ENCODE measurements around the gene VCAN. TPM values are rescaled to one million over a fixed set of nuclear protein-coding genes. Genes with fewer than 3 reads are reported as not detected.
"Not testable (repeated sequence)": the region's sequence is repeated elsewhere in the genome, so short reads cannot be mapped to it uniquely, and the experiment has no call there.

Gene VCAN
- total RNA-seq, 2 experiments from 2014 or later, result under 0.01 TPM; not detected in 1

DNA sequence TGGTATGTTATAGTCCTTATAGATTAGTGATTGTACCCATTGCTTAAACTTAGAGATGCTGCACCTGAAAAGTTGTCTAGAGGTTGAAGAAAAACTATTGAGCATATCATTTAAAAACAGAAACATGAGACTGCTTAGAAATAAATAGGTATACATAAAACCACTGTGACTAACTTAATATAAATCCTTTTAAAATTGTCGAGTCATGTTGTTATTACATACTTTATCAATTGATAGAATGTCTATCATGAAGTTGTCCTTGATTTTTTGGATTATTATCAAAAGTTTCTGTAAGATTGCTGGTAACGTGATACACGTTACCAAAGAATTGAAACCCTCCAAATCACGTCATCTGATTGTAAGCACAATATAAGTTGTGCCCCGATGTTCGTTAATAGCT, 35.3 kb upstream of the VCAN start:
- H3K9me3 ChIP-seq (ENCODE audit: low read length), result no peaks in the 10 kb centered on the region
- H4K20me1 ChIP-seq (ENCODE audit: insufficient read depth, low read length), result no peaks in the 10 kb centered on the region
- no peaks in the 10 kb centered on the region for H3K79me2 ChIP-seq (ENCODE audit: insufficient read depth, low read depth, low read length)
- H3K27ac ChIP-seq (ENCODE audit: low read depth, low read length, poor library complexity, severe bottlenecking), result no peak overlapping the region
- no peak overlapping the region for H2AFZ ChIP-seq (ENCODE audit: low read length)
- DNase-seq (ENCODE audit: low spot score), result no peak
- ChIA-PET POLR2A (no interaction called here), CTCF (ENCODE audit: unreplicated experiment) (no interaction called here)
- no peaks in the 10 kb centered on the region for H3K36me3 ChIP-seq (ENCODE audit: insufficient read depth, low read length)
- no peak for TF ChIP-seq EZH2phosphoT487 (IDR thresholded peaks at IDR 0.05; ENCODE audit: borderline replicate concordance, low read depth, low read length)
- TF ChIP-seq, protein P1, sequence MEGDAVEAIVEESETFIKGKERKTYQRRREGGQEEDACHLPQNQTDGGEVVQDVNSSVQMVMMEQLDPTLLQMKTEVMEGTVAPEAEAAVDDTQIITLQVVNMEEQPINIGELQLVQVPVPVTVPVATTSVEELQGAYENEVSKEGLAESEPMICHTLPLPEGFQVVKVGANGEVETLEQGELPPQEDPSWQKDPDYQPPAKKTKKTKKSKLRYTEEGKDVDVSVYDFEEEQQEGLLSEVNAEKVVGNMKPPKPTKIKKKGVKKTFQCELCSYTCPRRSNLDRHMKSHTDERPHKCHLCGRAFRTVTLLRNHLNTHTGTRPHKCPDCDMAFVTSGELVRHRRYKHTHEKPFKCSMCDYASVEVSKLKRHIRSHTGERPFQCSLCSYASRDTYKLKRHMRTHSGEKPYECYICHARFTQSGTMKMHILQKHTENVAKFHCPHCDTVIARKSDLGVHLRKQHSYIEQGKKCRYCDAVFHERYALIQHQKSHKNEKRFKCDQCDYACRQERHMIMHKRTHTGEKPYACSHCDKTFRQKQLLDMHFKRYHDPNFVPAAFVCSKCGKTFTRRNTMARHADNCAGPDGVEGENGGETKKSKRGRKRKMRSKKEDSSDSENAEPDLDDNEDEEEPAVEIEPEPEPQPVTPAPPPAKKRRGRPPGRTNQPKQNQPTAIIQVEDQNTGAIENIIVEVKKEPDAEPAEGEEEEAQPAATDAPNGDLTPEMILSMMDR (conservative IDR thresholded peaks at IDR 0.05; ENCODE audit: low read length), result no peak
- H3K4me3 ChIP-seq (ENCODE audit: low read depth, low read length, poor library complexity, severe bottlenecking), result no peak overlapping the region
- no peaks in the 10 kb centered on the region for H3K4me1 ChIP-seq (ENCODE audit: insufficient read depth, low read length, poor library complexity, severe bottlenecking)
- H3K9me2 ChIP-seq (ENCODE audit: insufficient read depth, low read length), result no peaks in the 10 kb centered on the region
- H3K4me2 ChIP-seq (ENCODE audit: low read length), result no peak overlapping the region
- intact Hi-C loops (cut with micrococcal nuclease; ENCODE audit: unreplicated experiment), result loop anchor here (10.0 kb wide), 1 partner anchor 129 kb away; no protein-coding TSS in a partner anchor
- no TSS peak for BruUV-seq (replicated peaks)

DNA sequence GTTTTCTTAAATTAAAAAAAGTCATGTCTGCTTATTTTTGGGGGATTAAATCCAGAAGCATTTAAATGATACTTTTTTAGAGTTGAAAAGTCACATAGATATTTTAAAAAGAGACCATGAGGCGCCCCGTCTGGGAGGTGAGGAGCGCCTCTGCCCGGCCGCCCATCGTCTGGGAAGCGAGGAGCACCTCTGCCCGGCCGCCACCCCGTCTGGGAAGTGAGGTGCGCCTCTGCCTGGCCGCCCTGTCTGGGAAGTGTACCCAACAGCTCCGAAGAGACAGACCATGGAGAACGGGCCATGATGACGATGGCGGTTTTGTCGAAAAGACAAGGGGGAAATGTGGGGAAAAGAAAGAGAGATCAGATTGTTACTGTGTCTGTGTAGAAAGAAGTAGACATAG, 33.8 kb upstream of the VCAN start:
- H4K20me1 ChIP-seq (ENCODE audit: insufficient read depth, low read length); H3K27ac ChIP-seq (ENCODE audit: low read depth, low read length, poor library complexity, severe bottlenecking); DNase-seq (ENCODE audit: low spot score); BruUV-seq (replicated peaks); H3K4me3 ChIP-seq (ENCODE audit: low read depth, low read length, poor library complexity, severe bottlenecking); H3K4me2 ChIP-seq (ENCODE audit: low read length); CTCF ChIA-PET (ENCODE audit: unreplicated experiment); H2AFZ ChIP-seq (ENCODE audit: low read length); H3K4me1 ChIP-seq (ENCODE audit: insufficient read depth, low read length, poor library complexity, severe bottlenecking); H3K9me3 ChIP-seq (ENCODE audit: low read length); H3K9me2 ChIP-seq (ENCODE audit: insufficient read depth, low read length); H3K79me2 ChIP-seq (ENCODE audit: insufficient read depth, low read depth, low read length); H3K36me3 ChIP-seq (ENCODE audit: insufficient read depth, low read length): not testable (repeated sequence)
- POLR2A ChIA-PET, result interaction anchor here (0.6 kb wide), 1 partner anchor 744 kb away, joined by 3 read pairs; no protein-coding TSS in a partner anchor
- intact Hi-C loops (cut with micrococcal nuclease; ENCODE audit: unreplicated experiment), result loop anchor here (10.0 kb wide), 1 partner anchor 127 kb away; no protein-coding TSS in a partner anchor

GRCh38 chr5:83440826-83441225, 30.7 kb upstream of the VCAN start:
- ChIA-PET CTCF (ENCODE audit: unreplicated experiment) (no interaction called here), POLR2A (no interaction called here)
- no peaks in the 10 kb centered on the region for H3K9me3 ChIP-seq (ENCODE audit: low read length)
- H3K4me2 ChIP-seq (ENCODE audit: low read length), result no peak overlapping the region
- H3K79me2 ChIP-seq (ENCODE audit: insufficient read depth, low read depth, low read length), result no peaks in the 10 kb centered on the region
- H3K4me1 ChIP-seq (ENCODE audit: insufficient read depth, low read length, poor library complexity, severe bottlenecking), result no peaks in the 10 kb centered on the region
- no peaks in the 10 kb centered on the region for H3K36me3 ChIP-seq (ENCODE audit: insufficient read depth, low read length)
- no peaks in the 10 kb centered on the region for H3K9me2 ChIP-seq (ENCODE audit: insufficient read depth, low read length)
- TF ChIP-seq EZH2phosphoT487 (IDR thresholded peaks at IDR 0.05; ENCODE audit: borderline replicate concordance, low read depth, low read length), result no peak
- TF ChIP-seq, protein P1 (conservative IDR thresholded peaks at IDR 0.05; ENCODE audit: low read length), result no peak
- intact Hi-C loops (cut with micrococcal nuclease; ENCODE audit: unreplicated experiment), result no loop called here
- H4K20me1 ChIP-seq (ENCODE audit: insufficient read depth, low read length), result no peaks in the 10 kb centered on the region
- BruUV-seq (replicated peaks), result no TSS peak
- no peak overlapping the region for H3K27ac ChIP-seq (ENCODE audit: low read depth, low read length, poor library complexity, severe bottlenecking)
- no peak overlapping the region for H2AFZ ChIP-seq (ENCODE audit: low read length)
- no peak for DNase-seq (ENCODE audit: low spot score)
- H3K4me3 ChIP-seq (ENCODE audit: low read depth, low read length, poor library complexity, severe bottlenecking), result no peak overlapping the region
